NCI-H345 treated with DMSO at 0.1 percent for 48 hours (cell line): Measurements from ENCODE around the gene RBM11.

Experiments
- DNase-seq: peaks from one replicate; lab custom pipeline; 2025; ENCODE audit not compliant: unreplicated experiment; lab: John Stamatoyannopoulos, UW

The RBM11 gene, protein sequence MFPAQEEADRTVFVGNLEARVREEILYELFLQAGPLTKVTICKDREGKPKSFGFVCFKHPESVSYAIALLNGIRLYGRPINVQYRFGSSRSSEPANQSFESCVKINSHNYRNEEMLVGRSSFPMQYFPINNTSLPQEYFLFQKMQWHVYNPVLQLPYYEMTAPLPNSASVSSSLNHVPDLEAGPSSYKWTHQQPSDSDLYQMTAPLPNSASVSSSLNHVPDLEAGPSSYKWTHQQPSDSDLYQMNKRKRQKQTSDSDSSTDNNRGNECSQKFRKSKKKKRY

DNA sequence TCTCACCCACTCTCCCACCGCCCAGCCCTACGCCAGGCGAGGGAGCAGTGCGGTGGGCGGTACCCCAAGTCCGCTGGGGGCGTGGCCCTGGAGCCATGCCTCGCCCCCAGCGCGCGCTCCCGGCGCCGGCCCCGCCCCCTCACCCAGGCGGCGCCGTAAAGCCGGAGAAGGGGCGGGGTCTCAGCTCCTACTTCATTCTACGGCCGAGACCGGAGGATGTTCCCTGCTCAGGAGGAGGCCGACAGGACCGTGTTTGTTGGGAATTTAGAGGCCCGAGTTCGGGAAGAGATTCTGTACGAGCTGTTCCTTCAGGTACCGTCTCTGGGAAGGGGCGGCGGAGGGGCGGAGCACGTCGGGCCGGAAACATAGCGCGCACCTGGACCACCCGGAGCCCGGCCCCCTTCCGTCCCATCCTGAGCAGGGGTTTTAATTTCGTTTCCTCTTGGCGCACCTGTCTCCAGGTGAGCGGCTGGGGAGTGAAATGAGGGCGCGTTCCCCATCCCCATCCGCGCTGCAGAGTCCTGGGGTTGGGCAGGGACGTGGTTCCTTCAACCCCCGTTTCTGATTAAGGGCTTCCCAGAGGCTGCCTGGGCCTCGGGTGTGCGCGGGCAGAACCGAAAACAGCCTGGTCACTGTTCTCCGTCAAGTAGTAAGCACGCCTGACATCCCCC, at the start of gene RBM11:
Gene RBM11, plus strand, starts transcription at position 187 of the 671 bp plus-strand sequence. Its CDS starts 30 bp downstream, at position 217.
- DNase-seq, result peak; percentile 88

DNA sequence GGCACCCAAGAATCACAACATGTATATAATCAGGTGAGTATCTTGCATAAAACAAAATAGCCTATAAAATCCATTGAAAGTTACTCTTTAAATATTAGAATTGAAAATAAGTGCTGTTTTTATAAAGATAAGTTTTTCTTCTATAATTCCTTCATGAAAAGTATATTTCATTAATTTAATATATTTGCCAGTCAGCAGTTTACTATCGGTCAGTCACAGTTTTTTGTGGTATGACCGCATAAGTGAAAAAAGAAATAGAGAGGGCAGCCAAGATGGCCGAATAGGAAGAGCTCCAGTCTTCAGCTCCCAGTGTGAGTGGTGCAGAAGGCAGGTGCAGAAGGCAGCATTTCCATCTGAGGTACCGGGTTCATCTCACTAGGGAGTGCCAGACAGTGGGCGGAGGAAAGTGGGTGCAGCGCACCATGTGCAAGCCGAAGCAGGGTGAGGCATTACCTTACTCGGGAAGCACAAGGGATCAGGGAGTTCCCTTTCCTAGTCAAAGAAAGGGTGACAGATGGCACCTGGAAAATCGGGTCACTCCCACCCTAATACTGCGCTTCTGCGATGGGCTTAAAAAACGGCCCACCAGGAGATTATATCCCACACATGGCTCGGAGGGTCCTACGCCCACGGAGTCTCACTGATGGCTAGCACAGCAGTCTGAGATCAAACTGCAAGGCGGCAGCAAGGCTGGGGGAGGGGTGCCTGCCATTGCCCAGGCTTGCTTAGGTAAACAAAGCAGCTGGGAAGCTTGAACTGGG, 49.3 kb upstream of the RBM11 start:
- peak; percentile 32 for DNase-seq

DNA sequence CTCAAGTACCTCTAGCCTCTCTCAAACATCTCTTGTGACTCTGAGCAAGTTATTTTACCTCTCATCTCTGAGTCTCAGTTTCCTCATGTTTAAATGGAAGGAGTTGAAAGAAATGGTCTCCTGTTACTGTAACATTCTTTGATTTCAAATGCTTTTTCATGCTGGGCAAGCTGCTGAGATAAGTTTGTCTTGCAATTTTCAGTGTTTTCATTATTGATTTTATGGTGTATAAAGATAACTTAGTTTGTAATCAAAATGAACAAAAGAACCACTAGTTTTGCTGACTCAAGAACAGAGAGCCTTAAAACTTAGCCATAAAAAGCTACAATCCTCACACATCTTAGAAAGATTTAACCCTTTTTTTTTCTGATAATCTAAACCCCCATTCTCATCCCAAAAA, 9.7 kb upstream of the RBM11 start:
- no peak for DNase-seq

DNA sequence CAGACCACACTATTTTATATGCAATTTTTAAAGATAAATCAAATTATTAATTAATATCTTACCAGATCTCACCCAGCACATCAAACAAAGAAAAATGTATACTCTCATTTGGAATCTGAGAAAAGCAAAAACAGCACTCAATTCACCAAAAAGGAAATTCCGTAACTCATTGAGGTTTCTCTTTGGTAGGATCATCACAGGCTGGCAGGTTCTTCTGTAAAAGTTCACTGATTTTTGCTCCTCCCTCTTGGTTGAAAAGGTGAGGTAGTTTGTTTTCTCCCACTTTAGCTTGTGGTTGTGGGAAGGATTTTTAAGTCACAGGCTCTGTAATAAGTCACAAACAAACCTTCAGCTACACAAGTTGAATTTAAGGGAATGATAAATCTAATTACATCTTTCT, 5.2 kb upstream of the RBM11 start, which contains the start of gene LIPI:
Gene LIPI, minus strand, starts transcription at position 218 of the 400 bp plus-strand sequence. Its CDS starts 110 bp downstream, at position 108.
- DNase-seq, result no peak

DNA sequence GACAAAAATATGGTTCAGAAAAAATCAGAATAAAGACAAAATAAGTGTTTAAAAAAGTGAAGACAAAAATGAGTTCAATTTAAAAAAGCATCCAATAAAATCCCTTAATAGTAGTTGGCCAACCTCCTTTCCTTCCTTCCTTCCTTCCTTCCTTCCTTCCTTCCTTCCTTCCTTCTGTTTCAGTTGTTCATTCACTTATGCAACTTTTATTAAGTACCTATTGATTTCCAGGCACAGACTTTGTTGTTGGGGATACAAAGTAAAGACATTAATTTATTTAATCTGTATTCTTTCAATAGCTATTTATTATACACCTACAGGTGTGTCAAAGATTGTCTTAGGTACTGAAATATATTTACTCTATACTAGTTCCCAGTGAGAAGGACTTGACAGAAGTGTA, 2.8 kb upstream of the RBM11 start:
- DNase-seq, result no peak

DNA sequence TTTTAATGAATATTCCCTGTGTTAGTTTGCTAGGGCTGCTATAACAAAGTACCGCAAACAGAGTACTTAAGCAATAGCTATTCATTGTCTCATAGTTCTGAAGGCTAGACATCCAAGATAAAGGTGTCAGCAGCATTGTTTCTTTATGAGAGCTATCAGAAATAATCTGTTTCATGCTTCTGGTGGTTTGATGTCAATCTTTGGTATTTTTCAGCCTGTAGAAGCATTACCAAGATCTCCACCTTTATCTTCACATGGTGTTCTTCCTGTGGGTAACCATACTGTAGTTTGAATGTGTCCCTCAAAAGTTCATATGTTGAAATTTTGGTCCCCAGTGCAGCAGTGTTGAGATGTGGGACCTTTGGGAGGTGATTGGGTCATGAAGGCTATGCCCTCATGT, 7.4 kb downstream of the RBM11 start:
- no peak for DNase-seq

DNA sequence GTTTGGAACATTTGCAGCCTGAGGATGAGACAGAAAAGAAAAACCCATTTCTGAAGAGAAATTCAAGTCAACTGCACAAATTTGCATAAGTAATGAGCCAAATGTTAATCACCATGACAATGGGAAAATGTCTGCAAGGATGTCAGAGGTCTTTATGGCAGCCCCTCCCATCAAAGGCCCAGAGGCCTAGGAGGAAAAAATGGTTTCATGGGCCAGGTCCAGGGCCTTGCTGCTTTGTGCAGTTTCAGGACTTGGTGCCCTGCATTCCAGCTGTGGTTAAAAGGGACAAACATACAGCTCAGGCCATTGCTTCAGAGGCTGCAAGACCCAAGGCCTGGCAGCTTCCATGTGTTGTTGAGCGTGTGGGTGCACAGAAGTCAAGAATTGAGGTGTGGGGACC, 13.4 kb downstream of the RBM11 start:
- no peak for DNase-seq

DNA sequence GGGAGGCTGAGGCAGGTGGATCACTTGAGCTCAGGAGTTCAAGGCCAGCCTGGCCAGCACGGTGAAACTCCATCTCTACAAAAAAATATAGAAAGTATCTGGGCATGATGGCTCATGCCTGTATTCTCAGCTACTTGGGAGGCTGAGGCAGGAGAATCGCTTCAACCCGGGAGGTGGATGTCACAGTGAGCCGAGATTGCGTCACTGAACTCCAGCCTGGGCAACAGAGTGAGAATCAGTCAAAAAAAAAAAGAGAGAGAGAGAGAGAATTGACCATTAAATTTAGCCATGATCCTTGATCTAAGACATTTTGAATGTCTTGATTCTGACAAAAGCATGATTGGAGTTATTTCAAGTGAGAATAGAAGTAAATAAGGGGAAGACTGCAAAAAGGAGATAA, 19.1 kb downstream of the RBM11 start:
- DNase-seq, result no peak

DNA sequence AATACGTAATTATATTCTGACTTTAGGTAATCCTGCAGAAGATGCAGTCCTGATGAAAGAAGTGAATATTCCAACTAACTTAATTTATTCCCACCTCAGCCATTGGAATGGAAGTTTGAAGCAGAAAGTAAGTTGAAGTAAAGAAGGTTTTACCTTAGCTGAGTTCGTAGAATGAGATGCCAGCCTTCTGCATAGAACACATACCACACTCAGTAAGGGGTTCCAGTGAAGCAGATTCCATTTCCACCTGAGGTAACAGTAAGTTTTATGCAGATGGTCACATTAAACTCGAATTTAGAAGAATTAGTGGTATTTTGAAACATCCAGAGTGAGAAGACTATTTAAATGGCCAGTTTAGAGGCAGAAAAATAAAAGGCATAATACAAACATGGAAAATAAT, 20.2 kb downstream of the RBM11 start:
- no peak for DNase-seq

DNA sequence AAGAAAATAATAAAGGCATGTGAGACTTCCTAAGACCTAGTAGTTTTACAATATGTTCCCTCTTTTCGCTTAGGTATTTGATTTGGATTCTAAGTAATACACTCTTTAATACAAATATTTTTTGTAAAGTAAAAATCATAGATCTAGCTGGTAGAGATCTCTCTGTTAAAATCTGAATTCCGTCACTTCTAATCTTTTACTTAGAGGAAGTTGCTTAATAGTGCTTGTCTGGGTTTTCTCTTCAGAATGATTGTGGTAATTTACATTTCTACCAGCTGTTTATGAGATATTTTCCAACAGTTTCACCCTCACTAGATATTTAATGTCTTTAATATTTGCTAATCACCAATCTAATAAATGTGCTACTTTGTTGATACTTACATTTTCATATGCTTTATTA, 23.3 kb downstream of the RBM11 start:
- no peak for DNase-seq

DNA sequence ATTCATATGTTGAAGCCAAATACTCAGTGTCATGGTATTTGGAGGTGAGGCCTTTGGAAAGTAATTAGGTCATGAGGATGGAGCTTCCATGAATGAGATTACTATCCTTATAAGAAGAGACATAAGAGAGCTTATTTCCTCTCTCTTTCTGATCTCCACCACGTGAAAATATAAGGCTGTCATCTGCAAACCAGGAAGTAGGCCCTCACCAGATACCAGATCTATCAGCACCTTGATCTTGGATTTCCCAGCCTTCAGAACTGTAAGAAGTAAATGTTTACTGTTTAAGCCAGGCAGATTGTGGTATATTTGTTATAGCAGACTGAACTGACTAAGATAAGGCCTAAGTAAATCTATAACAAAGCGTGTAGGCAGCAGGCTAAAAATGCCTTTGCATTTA, 25.3 kb downstream of the RBM11 start:
- no peak for DNase-seq

DNA sequence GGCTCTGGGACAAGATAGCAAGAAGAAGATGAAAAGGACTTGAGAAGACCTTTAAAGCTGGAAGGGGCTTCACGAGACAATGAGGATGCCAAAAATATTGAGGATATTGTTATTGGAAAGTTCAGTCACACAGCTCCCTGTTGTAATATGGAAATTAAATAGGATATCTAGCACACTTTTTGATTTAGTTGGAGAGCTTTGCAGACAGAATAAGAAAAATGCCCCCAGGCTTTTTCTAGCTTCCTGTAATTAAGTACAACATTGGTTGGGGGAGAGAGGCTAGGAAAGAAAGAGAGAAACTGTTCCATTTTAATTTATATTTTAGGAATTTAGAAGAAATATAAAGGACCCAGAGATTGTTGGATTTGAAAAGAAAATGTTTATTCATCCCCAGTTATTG, 27.5 kb downstream of the RBM11 start:
- no peak for DNase-seq

DNA sequence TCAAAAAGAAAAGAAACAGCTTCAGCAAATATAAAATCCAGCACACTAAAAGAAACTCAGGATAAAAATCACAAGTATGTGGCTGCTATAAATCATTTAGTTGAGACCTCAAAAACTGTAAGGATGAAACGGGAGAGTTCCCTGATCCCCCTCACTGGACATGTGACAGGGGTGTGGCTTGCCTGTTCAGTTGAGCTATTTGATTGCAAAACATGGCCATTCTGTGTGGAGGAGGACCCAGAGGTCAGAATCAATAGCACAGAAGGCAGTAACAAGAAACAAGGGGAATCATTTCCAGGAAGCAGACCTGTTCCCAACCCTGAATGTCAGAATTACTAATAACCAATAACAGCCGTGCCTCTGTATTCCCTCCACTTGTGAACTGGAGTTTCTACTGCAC, 27.9 kb downstream of the RBM11 start:
- DNase-seq, result no peak

DNA sequence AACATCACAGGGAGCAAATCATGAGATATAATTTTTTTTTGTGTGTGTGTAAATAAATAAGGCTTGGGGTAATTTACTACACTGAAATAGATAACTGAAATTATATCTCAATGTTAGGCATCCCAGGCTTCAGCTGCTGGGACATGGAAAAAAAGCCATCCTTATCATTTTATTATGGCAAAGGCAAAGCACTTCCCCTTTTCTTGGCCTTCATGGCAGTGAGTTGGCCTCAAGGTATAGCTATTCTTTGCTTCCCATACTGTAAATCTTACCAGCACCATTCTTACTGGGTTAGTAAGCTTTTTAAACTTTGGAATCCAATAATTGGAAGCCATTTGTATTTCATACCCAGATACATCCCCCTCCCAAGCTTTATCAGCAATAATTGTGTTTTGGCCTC, 29.0 kb downstream of the RBM11 start:
- no peak for DNase-seq

DNA sequence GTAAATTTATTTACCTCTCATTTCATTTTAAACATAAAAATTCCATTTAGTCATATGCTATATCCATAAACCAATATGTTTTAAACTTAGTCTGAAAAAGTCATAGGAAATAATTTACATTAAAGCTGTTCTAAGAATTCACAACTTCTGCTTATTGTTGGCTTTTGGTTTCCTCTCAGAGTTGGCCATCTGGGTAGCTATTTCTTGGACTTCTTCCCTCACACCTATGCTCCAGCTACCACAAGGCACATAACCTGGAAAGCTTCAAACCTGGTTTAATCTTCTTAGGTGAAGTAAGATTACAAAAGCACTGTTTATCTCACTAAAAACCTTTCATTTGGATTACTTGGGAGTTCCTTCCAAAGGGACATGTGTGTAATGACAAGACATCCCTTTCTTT, 29.8 kb downstream of the RBM11 start:
- DNase-seq, result no peak

DNA sequence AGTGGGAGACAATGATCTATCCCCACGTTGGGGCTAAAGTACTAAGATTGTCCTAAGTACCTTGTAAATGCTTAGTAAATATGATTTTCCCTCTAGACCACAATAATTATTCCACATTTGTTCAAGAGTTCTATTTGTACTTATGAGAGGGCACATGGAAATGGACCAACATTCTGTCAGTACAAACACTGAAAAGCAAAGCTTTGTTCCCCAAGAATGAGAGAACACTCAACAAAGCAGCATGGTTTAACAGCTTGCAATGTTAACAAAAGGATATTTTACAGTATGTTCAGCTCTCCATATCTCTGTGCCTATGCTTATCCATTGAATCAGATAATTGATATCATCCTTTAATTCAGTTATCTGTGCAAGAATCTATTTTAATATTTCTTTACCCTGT, 35.4 kb downstream of the RBM11 start:
- no peak for DNase-seq

DNA sequence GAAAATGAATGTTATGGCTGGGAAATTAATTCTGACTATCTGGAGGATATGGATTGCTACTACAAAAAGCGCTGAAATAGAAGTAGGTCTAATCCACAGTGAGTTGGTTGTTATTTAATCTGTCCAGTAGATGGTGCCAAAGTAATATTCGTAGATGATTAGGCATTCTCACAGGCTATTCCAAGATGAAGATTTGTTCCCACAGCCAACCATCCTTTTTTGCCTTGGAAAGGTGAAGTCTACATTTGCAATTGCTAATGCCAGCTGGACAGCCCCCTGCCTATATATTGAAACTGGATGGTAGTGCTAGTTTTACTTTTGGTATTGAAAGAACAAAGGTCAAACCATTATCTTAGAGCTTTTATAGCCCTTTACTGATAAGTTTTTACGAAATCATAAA, 43.8 kb downstream of the RBM11 start:
- peak; percentile 67 for DNase-seq

DNA sequence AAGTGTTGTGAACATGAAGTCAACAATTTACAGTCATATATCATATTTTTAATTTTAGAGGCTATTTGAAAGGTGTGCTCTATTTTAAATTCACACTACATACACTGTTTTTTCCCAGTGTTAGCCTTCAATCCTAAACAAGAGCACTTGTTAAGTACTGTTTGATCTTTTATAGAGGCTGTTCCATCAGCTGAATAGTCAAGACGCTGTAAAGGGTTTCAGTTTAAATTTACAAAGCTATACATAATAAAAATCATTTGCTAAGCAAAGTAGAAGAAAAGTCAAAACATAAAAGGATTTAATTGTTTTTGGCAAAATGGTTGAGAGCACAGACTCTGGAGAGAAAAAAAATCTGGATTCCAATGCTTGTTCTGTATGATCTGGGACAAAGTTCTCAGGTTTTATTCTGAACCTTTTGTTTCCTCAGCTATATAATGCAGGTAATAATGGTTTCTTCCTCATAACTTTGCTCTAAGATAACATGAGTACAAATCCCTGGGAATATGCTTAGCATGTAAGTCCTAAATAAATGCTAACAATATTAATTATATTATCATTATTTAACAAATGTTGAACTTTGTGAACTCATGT, 44.3 kb downstream of the RBM11 start:
- no peak for DNase-seq

DNA sequence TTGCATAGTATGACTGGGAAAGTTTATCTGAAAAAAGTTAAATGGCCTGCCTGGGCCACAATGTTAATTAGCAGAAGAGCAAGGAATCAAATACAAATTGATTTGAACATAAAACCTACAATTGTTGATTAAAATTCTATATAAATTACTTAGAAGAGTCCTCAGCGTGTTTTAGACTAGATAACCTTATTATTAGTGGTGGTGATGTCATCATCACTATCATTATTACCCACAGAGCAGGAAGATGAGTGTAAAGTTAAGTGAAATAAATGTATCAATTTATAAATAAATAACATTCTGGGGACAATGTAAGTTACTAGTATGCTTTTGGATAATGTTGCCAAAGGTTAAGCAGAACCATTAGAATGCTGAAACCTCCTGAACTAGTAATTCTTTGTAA, 46.1 kb downstream of the RBM11 start:
- DNase-seq, result no peak

DNA sequence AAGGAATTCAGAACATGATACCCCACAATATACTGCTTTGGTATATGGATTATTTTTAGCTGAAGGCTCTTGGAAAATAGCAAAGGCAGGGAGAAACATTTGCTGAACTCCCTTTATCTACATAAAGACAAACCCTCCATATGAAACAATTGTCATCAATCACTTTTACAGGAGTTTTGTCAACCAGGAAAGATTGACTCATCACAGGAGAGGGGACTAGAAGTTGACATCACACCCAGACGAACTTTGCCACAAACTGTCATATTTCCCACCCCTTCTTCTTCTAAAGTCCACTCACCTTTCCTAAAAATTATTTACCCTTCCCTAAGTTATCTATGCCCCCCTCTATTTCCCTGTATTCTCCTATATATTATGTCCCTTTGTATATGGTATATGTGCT, 47.9 kb downstream of the RBM11 start:
- DNase-seq, result no peak

DNA sequence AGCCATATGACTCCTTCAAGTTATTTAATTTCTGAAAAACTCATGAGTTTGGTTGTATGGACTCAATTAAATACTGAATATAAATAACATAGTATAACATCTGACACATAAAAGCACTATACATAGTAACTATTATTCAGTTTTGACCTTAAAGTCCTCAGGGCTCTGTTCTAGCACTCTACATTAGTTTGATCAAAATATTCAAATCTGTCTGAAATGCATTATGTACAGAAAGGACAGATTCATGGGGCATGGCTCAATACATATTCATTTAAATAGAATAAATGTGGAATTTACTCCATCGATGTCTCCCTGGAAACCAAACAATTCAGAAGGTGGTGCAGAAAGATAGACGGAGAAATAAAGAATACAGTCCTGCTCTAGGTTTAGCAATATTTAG, 49.1 kb downstream of the RBM11 start:
- DNase-seq, result no peak

DNA sequence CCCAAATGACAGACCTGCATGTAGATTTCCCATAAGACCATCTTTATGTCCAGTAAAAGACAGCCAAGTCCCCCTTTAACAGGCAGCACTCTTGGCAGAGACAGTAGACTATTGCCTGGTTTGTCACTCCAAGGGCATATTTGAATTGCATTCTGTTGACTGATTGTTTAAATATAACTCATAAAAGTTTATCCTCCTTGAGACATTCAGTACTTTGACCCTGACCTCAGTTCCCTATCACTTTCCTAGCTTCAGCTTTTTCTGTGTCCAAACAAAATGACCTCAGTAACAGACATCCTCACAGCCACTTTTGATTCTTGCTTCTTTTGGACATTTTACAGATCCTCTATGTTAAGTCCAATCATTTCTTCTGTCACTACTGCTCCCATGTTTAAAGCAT, 51.1 kb downstream of the RBM11 start:
- no peak for DNase-seq
